ENCODE results near the gene KDM8. TPM values are rescaled to one million over a fixed set of nuclear protein-coding genes. Genes with fewer than 3 reads are reported as not detected.

The KDM8 gene
- total RNA-seq, 1 experiment from 2014 or later: 5.3 TPM

DNA sequence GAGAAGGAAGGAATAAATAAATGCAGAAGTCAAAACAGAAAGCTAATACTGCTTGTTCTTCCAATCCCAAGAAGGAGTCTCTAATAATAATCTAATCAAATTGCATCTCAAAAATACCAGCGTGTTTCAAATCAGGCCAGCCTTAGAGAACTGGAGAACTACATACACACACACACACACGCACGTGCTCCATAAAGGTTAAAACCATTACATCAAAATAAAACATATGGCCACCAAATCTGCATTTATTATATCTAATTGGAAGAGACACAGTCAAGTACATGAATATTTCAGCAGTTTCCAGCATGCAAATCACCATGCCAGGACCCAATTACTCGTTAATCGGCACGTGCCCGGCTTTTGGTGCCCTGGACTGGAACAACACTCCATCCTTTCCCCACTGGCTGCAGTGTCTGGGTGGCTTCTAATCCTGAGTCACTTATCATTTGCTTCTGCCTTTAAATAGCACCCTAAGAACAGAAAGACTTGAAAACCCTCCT, 20.4 kb upstream of the KDM8 start:
- Histone ChIP-seq H3K4me1 (ENCODE audit: control insufficient read depth in 1 of 2, insufficient read depth in 2 of 2, low read length in 2 of 2) (peaks cover 0 to 10% of the 10 kb centered on the region in 2 experiments; a peak in 2 of 4 replicates), H3K9me2 (ENCODE audit: insufficient read depth) (no peaks in the 10 kb centered on the region), H2AFZ (ENCODE audit: low read depth, low read length, poor library complexity, severe bottlenecking) (no peak overlapping the region), H3K9me3 (ENCODE audit: control insufficient read depth in 1 of 2, insufficient read depth in 1 of 2, low read depth in 1 of 2, low read length in 2 of 2) (no peaks in the 10 kb centered on the region), H3K4me3 (replicated peaks in 1 of 2; ENCODE audit: low read depth in 1 of 2, low read length in 2 of 2) (no peak overlapping the region), H3K27me3 (ENCODE audit: insufficient read depth, low read length) (no peaks in the 10 kb centered on the region), H3K9ac (ENCODE audit: low read length) (no peak overlapping the region), H3K79me2 (ENCODE audit: insufficient read depth, low read length) (no peaks in the 10 kb centered on the region), H3K4me2 (ENCODE audit: low read length) (no peak overlapping the region), H4K20me1 (ENCODE audit: insufficient read depth) (no peaks in the 10 kb centered on the region), H3K27ac (ENCODE audit: low read depth, low read length) (no peak overlapping the region), H3K36me3 (ENCODE audit: control insufficient read depth in 1 of 2, insufficient read depth in 2 of 2, low read length in 2 of 2) (no peaks in the 10 kb centered on the region)
- RAD21 ChIA-PET (ENCODE audit: low non-redundant PET in 1 of 2, low total read pairs in 2 of 2, uncharacterized antibody in 2 of 2, unreplicated experiment in 2 of 2): no interaction called here
- ATAC-seq (no peak), DNase-seq (ENCODE audit: low read depth, low spot score) (no peak)
- intact Hi-C loops (cut with micrococcal nuclease): no loop called here
- BruUV-seq (replicated peaks): no TSS peak
- no peak for TF ChIP-seq FOSL1 (IDR thresholded peaks at IDR 0.05; ENCODE audit: low read depth)
- TF ChIP-seq YY1 (IDR thresholded peaks at IDR 0.05; ENCODE audit: extremely low read depth, insufficient replicate concordance, low read depth, low read length): no peak
- TF ChIP-seq POLR2AphosphoS5 (IDR thresholded peaks at IDR 0.05; ENCODE audit: low read depth, low read length): no peak
- TF ChIP-seq RAD21 (IDR thresholded peaks at IDR 0.05; ENCODE audit: low read depth): no peak
- TF ChIP-seq CEBPB (IDR thresholded peaks at IDR 0.05; ENCODE audit: low read depth): no peak
- TF ChIP-seq CBX3 (IDR thresholded peaks at IDR 0.05; ENCODE audit: low read depth): no peak
- CTCF ChIA-PET: no interaction called here
- POLR2A ChIA-PET: no interaction called here

GRCh38 chr16:27185776-27186130, 17.6 kb upstream of the KDM8 start:
- DNase-seq (ENCODE audit: low read depth, low spot score) (no peak), ATAC-seq (no peak)
- no peaks in the 10 kb centered on the region; the same call in 1 of the 2 replicates for H3K27me3 ChIP-seq (ENCODE audit: insufficient read depth, low read length)
- H2AFZ ChIP-seq (ENCODE audit: low read depth, low read length, poor library complexity, severe bottlenecking): no peak overlapping the region
- TF ChIP-seq CEBPB (IDR thresholded peaks at IDR 0.05; ENCODE audit: low read depth): no peak
- ChIA-PET CTCF (no interaction called here), RAD21 (ENCODE audit: low non-redundant PET in 1 of 2, low total read pairs in 2 of 2, uncharacterized antibody in 2 of 2, unreplicated experiment in 2 of 2) (no interaction called here), POLR2A (no interaction called here)
- no peaks in the 10 kb centered on the region for H3K79me2 ChIP-seq (ENCODE audit: insufficient read depth, low read length)
- no peak overlapping the region for H3K4me2 ChIP-seq (ENCODE audit: low read length)
- BruUV-seq (replicated peaks): no TSS peak
- H4K20me1 ChIP-seq (ENCODE audit: insufficient read depth): no peaks in the 10 kb centered on the region
- no peak overlapping the region for H3K9ac ChIP-seq (ENCODE audit: low read length)
- H3K36me3 ChIP-seq (ENCODE audit: control insufficient read depth in 1 of 2, insufficient read depth in 2 of 2, low read length in 2 of 2): no peaks in the 10 kb centered on the region
- intact Hi-C loops (cut with micrococcal nuclease): no loop called here
- H3K9me2 ChIP-seq (ENCODE audit: insufficient read depth): no peaks in the 10 kb centered on the region
- H3K4me1 ChIP-seq (ENCODE audit: control insufficient read depth in 1 of 2, insufficient read depth in 2 of 2, low read length in 2 of 2): no peaks in the 10 kb centered on the region; a peak in 1 of 4 replicates
- H3K27ac ChIP-seq (ENCODE audit: low read depth, low read length): no peak overlapping the region
- no peaks in the 10 kb centered on the region for H3K9me3 ChIP-seq (ENCODE audit: control insufficient read depth in 1 of 2, insufficient read depth in 1 of 2, low read depth in 1 of 2, low read length in 2 of 2)
- no peak overlapping the region for H3K4me3 ChIP-seq (replicated peaks in 1 of 2; ENCODE audit: low read depth in 1 of 2, low read length in 2 of 2)

All from HCT116 (cell line).